Muscle of back (tissue), 13 donors: ENCODE data around the gene CLDND2. TPM values are rescaled to one million over a fixed set of nuclear protein-coding genes. Genes with fewer than 3 reads are reported as not detected.
"Not testable (repeated sequence)": the region's sequence is repeated elsewhere in the genome, so short reads cannot be mapped to it uniquely, and the experiment has no call there.

Experiments
- DNase-seq, 3 donors: peaks; one replicate each; pipeline versions ENCODE4 v3.0.0 to v3.0.0-alpha.2; 2013
- long read RNA-seq, 9 donors: transcript quantifications; one replicate each; lab custom pipeline, GENCODE V29; 2026
- polyA plus RNA-seq, 10 donors: library from polyadenylated mRNA; unstranded; fragments of 120-200 nt; gene quantifications; one replicate each; pipeline ENCODE4 v1.2.1, GENCODE V29; 2013; ENCODE audit not compliant: insufficient read length in 10 of 10

Gene CLDND2
- 1 to 10 TPM in 4 of 10 donors, under 1 TPM in 6; 0.30 to 1.3 (median 0.95) TPM for polyA plus RNA-seq
- long read RNA-seq, donor 1, result 0 reads
- long read RNA-seq, donor 2, result 0 reads
- long read RNA-seq, donor 3, result 0 reads
- long read RNA-seq, donor 4, result 0 reads
- long read RNA-seq, donor 5, result 0 reads
- long read RNA-seq, donor 6, result 0 reads
- long read RNA-seq, donor 7, result 0 reads
- long read RNA-seq, donor 8, result 0 reads
- long read RNA-seq, donor 9, result 0 reads

GRCh38 chr19:51368366-51369282 is at the start of gene CLDND2:
Gene CLDND2 (minus strand): TSS chr19:51369003. CDS start chr19:51368577, 426 bp downstream.
- DNase-seq, result peak in 2 of 3 donors; percentile 10 to 41

- no peak for DNase-seq
Observed at GRCh38 chr19:51417810-51418157, 49.0 kb upstream of the CLDND2 start.

GRCh38 chr19:51417107-51417809 is 48.5 kb upstream of the CLDND2 start, which contains the start of gene SIGLEC10:
Gene SIGLEC10 (minus strand): TSS chr19:51417642. CDS start chr19:51417581, 61 bp downstream.
- DNase-seq, result peak in 1 of 3 donors; percentile 38

- DNase-seq, result not testable (repeated sequence)
Observed at GRCh38 chr19:51416422-51416821, 47.6 kb upstream of the CLDND2 start.

GRCh38 chr19:51415187-51415586 is 46.4 kb upstream of the CLDND2 start:
- no peak for DNase-seq

- DNase-seq, result no peak
Observed at GRCh38 chr19:51410950-51411748, 42.3 kb upstream of the CLDND2 start.

- DNase-seq, result no peak
Observed at GRCh38 chr19:51407511-51408131, 38.8 kb upstream of the CLDND2 start.

- DNase-seq, result no peak
Observed at GRCh38 chr19:51402117-51402516, 33.3 kb upstream of the CLDND2 start.

GRCh38 chr19:51399936-51400335 is 31.1 kb upstream of the CLDND2 start:
- not testable (repeated sequence) for DNase-seq

- no peak for DNase-seq
Observed at GRCh38 chr19:51399231-51399630, 30.4 kb upstream of the CLDND2 start.

GRCh38 chr19:51398096-51398704 is 29.4 kb upstream of the CLDND2 start:
- DNase-seq, result peak in 1 of 3 donors; percentile 17

- not testable (repeated sequence) for DNase-seq
Observed at GRCh38 chr19:51397453-51397852, 28.6 kb upstream of the CLDND2 start.

GRCh38 chr19:51396175-51396574 is 27.4 kb upstream of the CLDND2 start:
- no peak for DNase-seq

- DNase-seq, result peak; percentile 96 to 99 (median 99)
Observed at GRCh38 chr19:51394050-51394836, 25.4 kb upstream of the CLDND2 start.

GRCh38 chr19:51392701-51393100 is 23.9 kb upstream of the CLDND2 start:
- DNase-seq, result no peak

GRCh38 chr19:51391073-51391611 is 22.3 kb upstream of the CLDND2 start:
- no peak for DNase-seq

GRCh38 chr19:51389143-51389542 is 20.3 kb upstream of the CLDND2 start:
- no peak for DNase-seq

- DNase-seq, result no peak
Observed at GRCh38 chr19:51387924-51388389, 19.2 kb upstream of the CLDND2 start, which contains the start of gene LIM2. Gene LIM2 (minus strand): TSS chr19:51387974. CDS start chr19:51387443, 531 bp downstream.
